H1 (cell line): ENCODE results near the gene USB1. TPM values are rescaled to one million over a fixed set of nuclear protein-coding genes. Genes with fewer than 3 reads are reported as not detected.

Experiments
- CTCF ChIA-PET: fragments of 300-600 bp; sonication (Branson Sonifier 250); formaldehyde crosslinking; loops from one replicate; lab custom pipeline; 2021; ENCODE audit not compliant: partially characterized antibody; lab: Charles Lee
- POLR2A ChIA-PET: fragments of 300-600 bp; sonication (Branson Sonifier 250); formaldehyde crosslinking; loops from one replicate; lab custom pipeline; 2021; ENCODE audit warnings: inconsistent platforms; ENCODE audit not compliant: partially characterized antibody; lab: Charles Lee
- DNase-seq, 2 experiments: peaks; one replicate each; pipeline versions ENCODE4 v3.0.0 to v3.0.0-alpha.2; 2010 to 2022; ENCODE audit warnings: low spot score in 2 of 2, low read depth in 1 of 2, mixed read lengths in 1 of 2
- FAIRE-seq: peaks from 2 replicates; lab custom pipeline; 2011; peaks lifted over from hg19 to GRCh38; lab: Jason Lieb, UNC
- H2AFZ ChIP-seq: 2 replicates; pipeline ENCODE4 v1.8.1; 2012; ENCODE audit warnings: low read length, inconsistent platforms
- H2AK5ac ChIP-seq: 2 replicates; pipeline ENCODE4 v1.6.1; 2013; ENCODE audit warnings: low read depth, low read length
- H2BK120ac ChIP-seq: replicated peaks from 2 replicates; pipeline ENCODE3; 2013; ENCODE audit warnings: low read depth, low read length, inconsistent platforms
- H2BK12ac ChIP-seq: 2 replicates; pipeline ENCODE4 v1.6.1; 2013; ENCODE audit warnings: low read depth, low read length
- H2BK15ac ChIP-seq: 2 replicates; pipeline ENCODE4 v1.6.1; 2013; ENCODE audit warnings: low read length
- H2BK20ac ChIP-seq: 2 replicates; pipeline ENCODE4 v1.6.1; 2013; ENCODE audit warnings: low read length
- H2BK5ac ChIP-seq: 2 replicates; pipeline ENCODE4 v1.6.1; 2013; ENCODE audit warnings: low read depth, low read length
- H3K14ac ChIP-seq: 2 replicates; pipeline ENCODE4 v1.6.1; 2013; ENCODE audit warnings: inconsistent platforms; ENCODE audit not compliant: insufficient read length
- H3K18ac ChIP-seq: 2 replicates; pipeline ENCODE4 v1.6.1; 2013; ENCODE audit warnings: low read length; ENCODE audit errors: extremely low read depth
- H3K23ac ChIP-seq: 2 replicates; pipeline ENCODE4 v1.6.1; 2013; ENCODE audit warnings: inconsistent platforms; ENCODE audit not compliant: insufficient read length
- H3K23me2 ChIP-seq: 2 replicates; pipeline ENCODE4 v1.6.1; 2013; ENCODE audit warnings: low read depth, low read length
- H3K27ac ChIP-seq: 2 replicates; pipeline ENCODE4 v1.6.1; 2011; ENCODE audit warnings: low read depth, low read length, inconsistent platforms
- H3K27me3 ChIP-seq, 4 experiments: replicated peaks in 1 of 4; 1 replicate in 1 of 4; 2 replicates in 3 of 4; pipeline versions ENCODE4 v1.6.1 to v1.8.1; 2011 to 2013; ENCODE audit warnings: low read length in 3 of 4, mild to moderate bottlenecking in 3 of 4, inconsistent platforms in 2 of 4, mixed read lengths in 2 of 4, moderate library complexity in 1 of 4; ENCODE audit not compliant: control insufficient read depth in 3 of 4, insufficient read depth in 3 of 4; ENCODE audit errors: extremely low read depth in 1 of 4
- H3K36me3 ChIP-seq, 4 experiments: 2 replicates each; pipeline versions ENCODE4 v1.6.1 to v1.8.1; 2011 to 2013; ENCODE audit warnings: mild to moderate bottlenecking in 4 of 4, low read length in 3 of 4, moderate library complexity in 2 of 4, control low read depth in 1 of 4, inconsistent platforms in 1 of 4; ENCODE audit not compliant: insufficient read depth in 4 of 4, control insufficient read depth in 2 of 4
- H3K4ac ChIP-seq: replicated peaks from 2 replicates; pipeline ENCODE3; 2013; ENCODE audit warnings: low read length, low read depth, mixed read lengths, inconsistent platforms; ENCODE audit not compliant: insufficient read length
- H3K4me1 ChIP-seq, 4 experiments: replicated peaks in 1 of 4; 1 replicate in 1 of 4; 2 replicates in 3 of 4; pipeline versions ENCODE4 v1.6.1 to v1.8.1; 2011 to 2013; ENCODE audit warnings: low read length in 3 of 4, inconsistent platforms in 2 of 4, mixed read lengths in 1 of 4; ENCODE audit not compliant: insufficient read depth in 4 of 4, control insufficient read depth in 3 of 4
- H3K4me2 ChIP-seq, 2 experiments: 2 replicates each; pipeline versions ENCODE4 v1.6.1 to v1.8.1; 2011 to 2013; ENCODE audit warnings: low read depth in 2 of 2, low read length in 2 of 2, control low read depth in 1 of 2, inconsistent platforms in 1 of 2, mild to moderate bottlenecking in 1 of 2; ENCODE audit not compliant: insufficient read depth in 1 of 2
- H3K4me3 ChIP-seq, 4 experiments: fragments of 200-600, 300-600 bp in 1 of 4; sonication (generic), shearing (Covaris generic), sonication (Bioruptor Twin) in 1 of 4; 2 replicates each; pipeline versions ENCODE4 v1.5.1 to v1.8.1; 2011 to 2016; ENCODE audit warnings: low read length in 4 of 4, low read depth in 3 of 4, control low read depth in 2 of 4, inconsistent platforms in 2 of 4, mild to moderate bottlenecking in 2 of 4, mixed read lengths in 1 of 4, moderate library complexity in 1 of 4; ENCODE audit not compliant: insufficient read depth in 2 of 4; ENCODE audit errors: extremely low read depth in 1 of 4
- H3K56ac ChIP-seq: replicated peaks from 2 replicates; pipeline ENCODE3; 2013; ENCODE audit warnings: low read depth, mild to moderate bottlenecking, mixed read lengths, low read length, inconsistent platforms; ENCODE audit not compliant: insufficient read length
- H3K79me1 ChIP-seq: 2 replicates; pipeline ENCODE4 v1.6.1; 2013; ENCODE audit warnings: low read depth, low read length, control low read depth
- H3K79me2 ChIP-seq, 2 experiments: 2 replicates each; pipeline versions ENCODE4 v1.6.1 to v1.8.1; 2012 to 2013; ENCODE audit warnings: low read length in 2 of 2, mild to moderate bottlenecking in 2 of 2, inconsistent platforms in 1 of 2; ENCODE audit not compliant: insufficient read depth in 2 of 2, control insufficient read depth in 1 of 2
- H3K9ac ChIP-seq, 4 experiments: replicated peaks in 1 of 4; 1 replicate in 1 of 4; 2 replicates in 3 of 4; pipeline versions ENCODE4 v1.6.1 to v1.8.1; 2011 to 2013; ENCODE audit warnings: low read depth in 3 of 4, low read length in 3 of 4, control low read depth in 2 of 4, mild to moderate bottlenecking in 2 of 4, moderate library complexity in 2 of 4, inconsistent platforms in 1 of 4; ENCODE audit errors: extremely low read depth in 1 of 4
- H3K9me3 ChIP-seq, 2 experiments: 2 replicates each; pipeline versions ENCODE4 v1.6.1 to v1.8.1; 2012 to 2013; ENCODE audit warnings: mild to moderate bottlenecking in 2 of 2, moderate library complexity in 2 of 2, control low read depth in 1 of 2, inconsistent platforms in 1 of 2, low read depth in 1 of 2, low read length in 1 of 2, mixed read lengths in 1 of 2; ENCODE audit not compliant: insufficient read depth in 2 of 2
- H4K20me1 ChIP-seq, 2 experiments: replicated peaks in 1 of 2; 2 replicates each; pipeline versions ENCODE3 to v1.8.1; 2011 to 2013; ENCODE audit warnings: inconsistent platforms in 2 of 2, low read length in 2 of 2, mild to moderate bottlenecking in 1 of 2; ENCODE audit not compliant: insufficient read depth in 2 of 2, control insufficient read depth in 1 of 2
- H4K5ac ChIP-seq: 2 replicates; pipeline ENCODE4 v1.6.1; 2013; ENCODE audit warnings: low read length, low read depth, mixed read lengths, inconsistent platforms; ENCODE audit not compliant: insufficient read length
- H4K8ac ChIP-seq: 2 replicates; pipeline ENCODE4 v1.8.0; 2013; ENCODE audit warnings: mild to moderate bottlenecking, moderate library complexity, low read length, inconsistent platforms; ENCODE audit not compliant: insufficient read depth; ENCODE audit errors: extremely low read depth
- H4K91ac ChIP-seq: replicated peaks from 2 replicates; pipeline ENCODE3; 2013; ENCODE audit warnings: low read length, mixed read lengths, inconsistent platforms; ENCODE audit not compliant: insufficient read length
- CBX5 ChIP-seq: fragments of 300-800, 300-1000 bp; sonication (generic); IDR thresholded peaks from 2 replicates; pipeline ENCODE4 v1.7.1; 2016; ENCODE audit warnings: antibody characterized with exemption, low read length, low read depth
- CHD1 ChIP-seq: IDR thresholded peaks from 2 replicates; pipeline ENCODE4 v1.6.1; 2012; ENCODE audit warnings: low read depth, low read length, improper control_type of control experiment
- EGR1 ChIP-seq: IDR thresholded peaks from 2 replicates; pipeline ENCODE4 v1.6.1; 2011; ENCODE audit warnings: low read depth, low read length, borderline replicate concordance
- GABPA ChIP-seq: IDR thresholded peaks from 2 replicates; pipeline ENCODE4 v1.6.1; 2011; ENCODE audit warnings: mild to moderate bottlenecking, low read length, moderate library complexity, borderline replicate concordance; ENCODE audit not compliant: insufficient read depth
- JUN ChIP-seq: IDR thresholded peaks from 2 replicates; pipeline ENCODE4 v1.6.1; 2011; ENCODE audit warnings: low read depth, mild to moderate bottlenecking, improper control_type of control experiment, low read length
- KDM5A ChIP-seq: fragments of 200-600 bp; IDR thresholded peaks from 2 replicates; pipeline ENCODE4 v1.7.1; 2012; ENCODE audit warnings: mild to moderate bottlenecking, low read length, inconsistent platforms, mixed read lengths
- SRF ChIP-seq: IDR thresholded peaks from 2 replicates; pipeline ENCODE4 v1.6.1; 2011; ENCODE audit warnings: mild to moderate bottlenecking, low read depth, low read length, moderate library complexity
- SUZ12 ChIP-seq: fragments of 200-600 bp; sonication (generic); IDR thresholded peaks from 2 replicates; pipeline ENCODE4 v1.6.1; 2012; ENCODE audit warnings: mild to moderate bottlenecking, inconsistent platforms, low read length, moderate library complexity, mixed read lengths
- TAF1 ChIP-seq: IDR thresholded peaks from 2 replicates; pipeline ENCODE4 v1.6.1; 2011; ENCODE audit warnings: mild to moderate bottlenecking, low read depth, low read length
- TEAD4 ChIP-seq: IDR thresholded peaks from 2 replicates; pipeline ENCODE4 v1.6.1; 2012; ENCODE audit warnings: low read depth, low read length, inconsistent platforms, mixed read lengths
- YY1 ChIP-seq: IDR thresholded peaks from 2 replicates; pipeline ENCODE4 v1.6.1; 2011; ENCODE audit warnings: low read depth, mild to moderate bottlenecking, low read length
- ZNF274 ChIP-seq: IDR thresholded peaks from 2 replicates; pipeline ENCODE4 v1.7.0; 2012; ENCODE audit warnings: low read length, borderline replicate concordance; ENCODE audit errors: extremely low read depth
- WGBS, 2 experiments: shearing (Covaris generic) in 1 of 2; methylation state at CpG; one replicate each; pipeline versions ENCODE4 v1.1.6 to v1.1.7; 2013 to 2015; ENCODE audit warnings: low lambda C conversion rate in 2 of 2, mixed read lengths in 2 of 2, inconsistent platforms in 1 of 2, low coverage in 1 of 2, missing lambda C conversion rate in 1 of 2; ENCODE audit not compliant: insufficient replicate concordance in 2 of 2, insufficient coverage in 1 of 2, insufficient read length in 1 of 2; ENCODE audit errors: extremely low coverage in 1 of 2, missing lambda C conversion rate in 1 of 2; 5-methylcytosine and 5-hydroxymethylcytosine counted together
- polyA plus RNA-seq, 7 experiments: library from polyadenylated mRNA; depleted of rRNA in 3 of 7; stranded (reverse) in 5 of 7; unstranded in 2 of 7; fragments of >200 nt in 5 of 7; fragments of 200-250 nt in 2 of 7; gene quantifications; 1 replicate in 5 of 7; 2 replicates in 1 of 7; 4 replicates in 1 of 7; pipeline versions ENCODE4 v1.2.1 to v1.2.3, GENCODE V29; 2011 to 2013; ENCODE audit warnings: missing spikeins in 2 of 7, mixed read lengths in 2 of 7
- total RNA-seq: library from RNA; stranded (reverse); fragmentation: NEBNext Ultra II Directional; extraction: Animal tissue kit (Norgen Biotek cat#: 25700); gene quantifications from 2 replicates; pipeline ENCODE4 v1.2.1, GENCODE V29; 2021
- TF ChIP-seq, protein P1 (sequence below): IDR thresholded peaks from 2 replicates; pipeline ENCODE4 v1.6.1; 2011; ENCODE audit warnings: low read length, improper control_type of control experiment

The USB1 gene
- total and polyA plus RNA-seq, 2 of the 8 experiments (the other 6 are each of a cell fraction or from before 2014, with no cell fraction given) = 65.4 to 75.9 TPM

DNA sequence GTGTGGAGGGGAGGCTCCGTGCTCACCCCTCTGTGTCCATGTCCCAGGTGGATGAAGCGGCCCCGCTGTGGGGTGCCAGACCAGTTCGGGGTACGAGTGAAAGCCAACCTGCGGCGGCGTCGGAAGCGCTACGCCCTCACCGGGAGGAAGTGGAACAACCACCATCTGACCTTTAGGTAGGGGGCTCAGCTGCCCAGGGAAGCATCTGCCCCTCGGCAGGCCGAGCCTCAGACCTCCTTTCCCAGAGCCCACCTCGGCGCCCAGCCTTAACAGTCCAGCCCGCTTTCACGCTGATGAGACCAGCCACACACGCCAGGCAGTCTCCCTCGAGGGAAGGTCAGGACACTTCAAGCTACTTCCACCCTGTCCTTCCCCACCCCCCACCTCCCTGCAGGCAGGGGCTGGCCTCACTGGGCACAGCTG lies 37.0 kb downstream of the USB1 start:
- Histone ChIP-seq H2AFZ (no peak overlapping the region), H3K14ac (no peak overlapping the region), H3K79me2 (peaks cover 0 to 16% of the 10 kb centered on the region in 2 experiments; a peak in 1 of 4 replicates), H3K56ac (no peak overlapping the region), H3K36me3 (peaks cover 4 to 42% (median 11%) of the 10 kb centered on the region in 4 experiments; a peak in 5 of 8 replicates), H3K18ac (no peak overlapping the region), H3K4ac (no peak overlapping the region), H3K9me3 (no peaks in the 10 kb centered on the region), H3K23ac (no peak overlapping the region), H3K4me1 (peaks cover 0 to 2% (median under 1%) of the 10 kb centered on the region in 4 experiments; a peak in 2 of 7 replicates), H3K4me3 (no peak overlapping the region), H2BK5ac (no peak overlapping the region), H2BK12ac (no peak overlapping the region), H4K8ac (no peak overlapping the region), H3K27me3 (no peaks in the 10 kb centered on the region), H2BK120ac (no peak overlapping the region), H3K79me1 (peaks cover 11% of the 10 kb centered on the region), H2AK5ac (no peak overlapping the region), H3K9ac (no peak overlapping the region), H2BK15ac (no peak overlapping the region), H3K4me2 (no peak overlapping the region), H4K91ac (no peak overlapping the region), H3K23me2 (no peaks in the 10 kb centered on the region), H3K27ac (no peak overlapping the region), H4K5ac (no peak overlapping the region), H4K20me1 (peaks cover 10 to 26% of the 10 kb centered on the region in 2 experiments), H2BK20ac (no peak overlapping the region)
- DNase-seq (no peak), FAIRE-seq (no peak)
- CTCF ChIA-PET = interaction anchor here (0.6 to 19.9 kb wide), 9 partner anchors 8 to 84 kb away, joined by 3 to 362 read pairs (median 6); partner anchors contain the start of gene CFAP20
- 97% methylated on average over 20 of the region's 20 CpGs; no CpG with 5 or more reads in 1 of the 2 experiments for WGBS, 2 experiments
- POLR2A ChIA-PET = no interaction called here
- TF ChIP-seq CHD1 (no peak), JUN (no peak), GABPA (no peak), CBX5 (no peak), ZNF274 (no peak), KDM5A (no peak), SRF (no peak), EGR1 (no peak), YY1 (no peak), TEAD4 (no peak), TAF1 (no peak), SUZ12 (no peak)
- TF ChIP-seq, protein P1, sequence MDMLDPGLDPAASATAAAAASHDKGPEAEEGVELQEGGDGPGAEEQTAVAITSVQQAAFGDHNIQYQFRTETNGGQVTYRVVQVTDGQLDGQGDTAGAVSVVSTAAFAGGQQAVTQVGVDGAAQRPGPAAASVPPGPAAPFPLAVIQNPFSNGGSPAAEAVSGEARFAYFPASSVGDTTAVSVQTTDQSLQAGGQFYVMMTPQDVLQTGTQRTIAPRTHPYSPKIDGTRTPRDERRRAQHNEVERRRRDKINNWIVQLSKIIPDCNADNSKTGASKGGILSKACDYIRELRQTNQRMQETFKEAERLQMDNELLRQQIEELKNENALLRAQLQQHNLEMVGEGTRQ = no peak
